ENCODE measurements around the gene ARID1B.

Gene ARID1B

DNA sequence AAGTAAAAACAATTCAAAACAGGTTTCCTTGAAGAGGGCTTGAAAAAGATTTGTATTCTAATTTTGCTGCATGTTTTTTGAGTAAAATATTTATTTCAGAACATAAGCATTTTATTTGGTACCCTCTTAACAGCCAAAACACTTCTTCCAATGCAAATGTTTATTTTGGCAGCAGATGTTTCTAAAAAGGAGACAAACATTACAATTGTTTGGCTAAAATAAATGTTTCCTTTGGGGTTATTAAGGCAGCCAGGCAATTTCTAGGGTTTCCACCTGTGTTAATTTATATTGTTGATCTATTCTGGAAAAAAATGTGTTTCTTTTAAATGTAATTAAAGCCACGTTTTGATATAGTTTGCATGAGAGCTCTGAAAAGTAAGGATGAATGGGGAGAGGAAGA is 56.6 kb downstream of the ARID1B start:
- no peak overlapping the region for H3K27ac Mint-ChIP-seq
- peaks cover 16 to 38% of the 10 kb centered on the region in 2 donors for H3K4me1 Mint-ChIP-seq

GRCh38 chr6:156839129-156839528 is 62.0 kb downstream of the ARID1B start:
- H3K36me3 Mint-ChIP-seq: peaks cover 17 to 28% of the 10 kb centered on the region in 2 donors
- H3K27ac Mint-ChIP-seq: peak overlapping the region; percentile 62
- H3K9me3 Mint-ChIP-seq: no peaks in the 10 kb centered on the region
- DNase-seq (no peak), ATAC-seq (replicated peaks) (peak; percentile 39 to 52)
- H3K4me3 Mint-ChIP-seq: no peak overlapping the region
- H3K4me1 Mint-ChIP-seq: peaks cover 36 to 58% of the 10 kb centered on the region in 2 donors
- H3K27me3 Mint-ChIP-seq: no peaks in the 10 kb centered on the region

More for the DNA sequence above, 56.6 kb downstream of the ARID1B start:
- H3K4me3 Mint-ChIP-seq: no peak overlapping the region
- ATAC-seq (replicated peaks): no peak
- H3K27me3 Mint-ChIP-seq: no peaks in the 10 kb centered on the region
- DNase-seq: no peak
- H3K36me3 Mint-ChIP-seq: peaks cover 20 to 31% of the 10 kb centered on the region in 2 donors
- H3K9me3 Mint-ChIP-seq: no peaks in the 10 kb centered on the region

GRCh38 chr6:156839591-156840001 is 62.4 kb downstream of the ARID1B start:
- Mint-ChIP-seq H3K4me3 (no peak overlapping the region), H3K27ac (peak overlapping the region; percentile 62), H3K27me3 (no peaks in the 10 kb centered on the region), H3K36me3 (peaks cover 19 to 29% of the 10 kb centered on the region in 2 donors), H3K9me3 (no peaks in the 10 kb centered on the region), H3K4me1 (peaks cover 38 to 62% of the 10 kb centered on the region in 2 donors)
- ATAC-seq (replicated peaks) (no peak), DNase-seq (no peak)

GRCh38 chr6:156840136-156840535 is 63.0 kb downstream of the ARID1B start:
- no peak for DNase-seq
- peak overlapping the region; percentile 76 for H3K27ac Mint-ChIP-seq

GRCh38 chr6:156840606-156841005 is 63.4 kb downstream of the ARID1B start:
- peak overlapping the region; percentile 76 for H3K27ac Mint-ChIP-seq

More at GRCh38 chr6:156840136-156840535, 63.0 kb downstream of the ARID1B start:
- H3K9me3 Mint-ChIP-seq: no peaks in the 10 kb centered on the region
- ATAC-seq (replicated peaks): no peak
- H3K27me3 Mint-ChIP-seq: no peaks in the 10 kb centered on the region
- H3K36me3 Mint-ChIP-seq: peaks cover 23 to 31% of the 10 kb centered on the region in 2 donors
- H3K4me3 Mint-ChIP-seq: no peak overlapping the region
- peaks cover 43 to 68% of the 10 kb centered on the region in 2 donors for H3K4me1 Mint-ChIP-seq

GRCh38 chr6:156841508-156841907 is 64.3 kb downstream of the ARID1B start:
- H3K27ac Mint-ChIP-seq: no peak overlapping the region
- H3K9me3 Mint-ChIP-seq: no peaks in the 10 kb centered on the region
- peaks cover 23 to 33% of the 10 kb centered on the region in 2 donors for H3K36me3 Mint-ChIP-seq
- H3K4me3 Mint-ChIP-seq: no peak overlapping the region
- DNase-seq (no peak), ATAC-seq (replicated peaks) (no peak)
- H3K4me1 Mint-ChIP-seq: peaks cover 47 to 75% of the 10 kb centered on the region in 2 donors
- no peaks in the 10 kb centered on the region for H3K27me3 Mint-ChIP-seq

More at GRCh38 chr6:156840606-156841005, 63.4 kb downstream of the ARID1B start:
- DNase-seq: no peak
- Mint-ChIP-seq H3K36me3 (peaks cover 23 to 35% of the 10 kb centered on the region in 2 donors), H3K4me1 (peaks cover 47 to 73% of the 10 kb centered on the region in 2 donors), H3K4me3 (peak overlapping the region; percentile 18), H3K27me3 (no peaks in the 10 kb centered on the region), H3K9me3 (no peaks in the 10 kb centered on the region)
- ATAC-seq (replicated peaks): peak; percentile 50 to 64

- ATAC-seq (replicated peaks) (no peak), DNase-seq (no peak)
- no peak overlapping the region for H3K27ac Mint-ChIP-seq
- peaks cover 55 to 88% of the 10 kb centered on the region in 2 donors for H3K4me1 Mint-ChIP-seq
- H3K4me3 Mint-ChIP-seq: no peak overlapping the region
- peaks cover 26 to 44% of the 10 kb centered on the region in 2 donors for H3K36me3 Mint-ChIP-seq
- no peaks in the 10 kb centered on the region for H3K27me3 Mint-ChIP-seq
- H3K9me3 Mint-ChIP-seq: no peaks in the 10 kb centered on the region
Measured at GRCh38 chr6:156842598-156843250, 65.5 kb downstream of the ARID1B start.

DNA sequence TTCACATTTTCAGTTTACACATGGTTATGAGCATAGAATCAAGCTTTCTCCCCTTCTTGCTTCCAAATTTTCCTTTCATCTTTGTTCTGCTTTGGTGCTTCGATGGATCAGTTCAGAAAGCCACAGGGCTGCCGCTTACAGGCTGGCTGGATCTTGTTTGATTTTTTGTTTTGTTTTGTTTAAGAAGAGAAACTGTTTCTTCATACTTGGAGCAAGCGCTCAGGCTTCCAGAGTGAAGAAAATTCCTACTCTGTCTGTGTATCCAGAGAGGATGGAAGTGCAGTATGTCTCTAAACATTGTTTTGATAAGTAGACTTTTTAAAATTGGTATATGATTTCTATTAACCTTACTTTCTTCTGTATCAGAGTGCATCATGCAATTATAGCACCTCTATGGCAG is 66.9 kb downstream of the ARID1B start:
- ATAC-seq (replicated peaks) (no peak), DNase-seq (no peak)
- H3K4me1 Mint-ChIP-seq: peaks cover 65 to 98% of the 10 kb centered on the region in 2 donors
- H3K4me3 Mint-ChIP-seq: no peak overlapping the region
- no peaks in the 10 kb centered on the region for H3K27me3 Mint-ChIP-seq
- peaks cover 29 to 44% of the 10 kb centered on the region in 2 donors for H3K36me3 Mint-ChIP-seq
- no peaks in the 10 kb centered on the region for H3K9me3 Mint-ChIP-seq
- H3K27ac Mint-ChIP-seq: no peak overlapping the region

DNA sequence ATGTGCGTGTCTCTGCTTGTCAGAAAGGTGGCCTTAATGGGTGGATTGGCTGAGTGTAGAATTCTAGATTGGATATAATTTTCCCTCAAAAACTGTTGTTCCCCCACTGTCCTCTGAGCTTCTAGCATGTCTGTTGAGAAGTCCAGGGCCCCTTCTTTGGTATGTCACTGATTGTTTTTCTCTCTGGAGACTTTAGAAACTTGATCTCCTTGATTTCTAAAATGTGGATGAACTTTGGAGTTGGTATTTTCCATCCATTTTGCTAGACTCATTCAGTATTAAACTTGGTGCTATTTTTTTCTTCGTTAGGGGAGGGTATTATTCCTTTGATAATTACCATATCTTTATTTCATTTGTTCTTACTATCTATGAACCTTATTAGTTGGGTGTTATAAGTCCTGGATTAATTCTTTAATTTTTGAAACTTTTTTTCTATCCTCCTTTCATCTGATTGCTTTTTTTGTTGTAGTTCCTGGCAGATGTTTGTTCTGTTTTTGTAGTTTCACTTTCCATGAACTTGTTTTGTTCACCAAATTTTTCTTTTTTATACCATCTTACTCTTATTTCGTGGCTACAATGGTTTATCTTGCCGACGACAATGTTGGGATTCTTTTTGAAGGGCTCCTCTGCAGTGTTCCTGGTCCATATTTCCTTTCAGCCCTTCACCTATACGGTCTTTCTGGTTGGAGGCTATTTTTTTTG is 68.4 kb downstream of the ARID1B start:
- Mint-ChIP-seq H3K9me3 (no peaks in the 10 kb centered on the region), H3K4me1 (peaks cover 61 to 98% of the 10 kb centered on the region in 2 donors), H3K27ac (peak overlapping the region; percentile 43), H3K4me3 (peak overlapping the region; percentile 34 to 45), H3K36me3 (peaks cover 24 to 38% of the 10 kb centered on the region in 2 donors), H3K27me3 (no peaks in the 10 kb centered on the region)
- DNase-seq (no peak), ATAC-seq (replicated peaks) (no peak)

DNA sequence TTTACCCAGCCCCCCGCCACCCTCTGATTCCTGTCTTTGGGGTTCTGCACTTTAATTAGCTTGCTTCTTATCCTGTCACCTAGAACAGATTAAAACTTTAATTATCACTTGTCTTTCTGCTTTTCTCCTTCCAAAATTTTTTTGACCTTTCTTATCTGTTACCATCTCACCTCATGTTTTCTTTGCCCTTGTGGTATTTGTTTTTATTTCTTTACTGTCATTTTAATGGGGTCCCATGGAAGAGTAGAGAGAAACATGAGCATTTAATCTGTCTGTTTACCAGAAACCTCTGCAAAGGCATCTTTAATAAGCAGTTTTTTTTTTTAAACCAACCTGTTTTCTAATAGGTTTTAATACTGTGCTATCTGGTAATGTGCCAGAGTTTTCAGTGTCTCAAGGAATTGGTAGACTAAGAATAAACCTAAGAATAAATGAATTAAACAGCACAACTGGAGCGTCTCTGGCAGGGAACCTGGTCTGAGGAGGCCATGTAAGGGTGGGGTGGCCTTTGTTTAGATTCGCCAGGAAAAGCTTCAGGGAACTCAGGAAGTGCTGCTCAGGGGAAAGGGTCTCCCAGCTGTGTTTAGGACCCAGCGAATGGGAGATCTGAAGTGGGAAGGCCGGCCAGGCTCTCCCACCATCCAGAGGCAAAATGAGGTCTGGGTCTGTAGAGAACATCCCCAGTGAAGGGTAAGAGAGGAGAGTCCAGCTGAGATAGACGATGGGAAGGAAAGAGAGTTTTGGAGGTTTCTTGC is 69.8 kb downstream of the ARID1B start:
- Mint-ChIP-seq H3K4me3 (no peak overlapping the region), H3K27me3 (no peaks in the 10 kb centered on the region), H3K27ac (peak overlapping the region; percentile 43), H3K9me3 (no peaks in the 10 kb centered on the region), H3K36me3 (peaks cover 23 to 35% of the 10 kb centered on the region in 2 donors), H3K4me1 (peaks cover 62 to 99% of the 10 kb centered on the region in 2 donors)
- ATAC-seq (replicated peaks): no peak
- no peak for DNase-seq

- Mint-ChIP-seq H3K4me1 (peaks cover 60 to 99% of the 10 kb centered on the region in 2 donors), H3K36me3 (peaks cover 23 to 31% of the 10 kb centered on the region in 2 donors), H3K27me3 (no peaks in the 10 kb centered on the region), H3K9me3 (no peaks in the 10 kb centered on the region), H3K4me3 (no peak overlapping the region), H3K27ac (no peak overlapping the region)
- DNase-seq (no peak), ATAC-seq (replicated peaks) (no peak)
Measured at GRCh38 chr6:156848123-156848522, 70.9 kb downstream of the ARID1B start.

- H3K4me3 Mint-ChIP-seq: peak overlapping the region in 1 of 2 donors; percentile 19
- H3K27ac Mint-ChIP-seq: peak overlapping the region; percentile 62
- H3K4me1 Mint-ChIP-seq: peaks cover 60 to 99% of the 10 kb centered on the region in 2 donors
Measured at GRCh38 chr6:156848533-156848932, 71.4 kb downstream of the ARID1B start.

GRCh38 chr6:156849806-156850205 is 72.6 kb downstream of the ARID1B start:
- DNase-seq (no peak), ATAC-seq (replicated peaks) (no peak)
- Mint-ChIP-seq H3K36me3 (peaks cover 16 to 24% of the 10 kb centered on the region in 2 donors), H3K4me1 (peaks cover 55 to 97% of the 10 kb centered on the region in 2 donors), H3K9me3 (no peaks in the 10 kb centered on the region), H3K4me3 (no peak overlapping the region), H3K27ac (peak overlapping the region; percentile 59), H3K27me3 (no peaks in the 10 kb centered on the region)

More at GRCh38 chr6:156848533-156848932, 71.4 kb downstream of the ARID1B start:
- ATAC-seq (replicated peaks): no peak
- H3K36me3 Mint-ChIP-seq: peaks cover 20 to 31% of the 10 kb centered on the region in 2 donors
- no peaks in the 10 kb centered on the region for H3K27me3 Mint-ChIP-seq
- no peak for DNase-seq
- no peaks in the 10 kb centered on the region for H3K9me3 Mint-ChIP-seq

GRCh38 chr6:156850353-156850752 is 73.2 kb downstream of the ARID1B start:
- H3K9me3 Mint-ChIP-seq: no peaks in the 10 kb centered on the region
- H3K27ac Mint-ChIP-seq: no peak overlapping the region
- H3K36me3 Mint-ChIP-seq: peaks cover 14 to 20% of the 10 kb centered on the region in 2 donors
- peaks cover 52 to 95% of the 10 kb centered on the region in 2 donors for H3K4me1 Mint-ChIP-seq
- DNase-seq (no peak), ATAC-seq (replicated peaks) (peak; percentile 43 to 50)
- no peak overlapping the region for H3K4me3 Mint-ChIP-seq
- no peaks in the 10 kb centered on the region for H3K27me3 Mint-ChIP-seq
